Activated naive CD8-positive, alpha-beta T cell treated with anti-CD3 and anti-CD28 coated beads, Interleukin-2, amount 10 ng/mL, durations not matched to agents 7 days and 5 days (primary cell): ENCODE measurements around the gene KIR2DL3. TPM values are rescaled to one million over a fixed set of nuclear protein-coding genes. Genes with fewer than 3 reads are reported as not detected.
"Not testable (repeated sequence)": the region's sequence is repeated elsewhere in the genome, so short reads cannot be mapped to it uniquely, and the experiment has no call there.

Experiments used
- ATAC-seq: fragments of 150-1000 bp; cut with Tn5 transposase; one replicate; pipeline ENCODE4 v1.10.0; 2021; ENCODE audit warnings: low read depth, moderate library complexity
- POLR2A ChIA-PET: fragments of 350-600 bp; sonication (Branson Sonifier 250); formaldehyde crosslinking; loops from one replicate; lab custom pipeline; 2021; ENCODE audit warnings: antibody characterized with exemption; lab: Charles Lee
- DNase-seq: peaks from one replicate; pipeline ENCODE4 v3.0.0; 2021
- H3K27ac Mint-ChIP-seq: one replicate; pipeline ENCODE4 v1.8.0; 2022; ENCODE audit warnings: mild to moderate bottlenecking, mixed read lengths
- H3K27me3 Mint-ChIP-seq: one replicate; pipeline ENCODE4 v1.8.0; 2022; ENCODE audit warnings: mild to moderate bottlenecking, moderate library complexity, mixed read lengths
- H3K36me3 Mint-ChIP-seq: one replicate; pipeline ENCODE4 v1.8.0; 2021; ENCODE audit warnings: mild to moderate bottlenecking, mixed read lengths
- H3K4me1 Mint-ChIP-seq: one replicate; pipeline ENCODE4 v1.8.0; 2021; ENCODE audit warnings: mixed read lengths
- H3K4me3 Mint-ChIP-seq: one replicate; pipeline ENCODE4 v1.8.0; 2022; ENCODE audit warnings: mild to moderate bottlenecking, moderate library complexity, mixed read lengths
- H3K9me3 Mint-ChIP-seq: one replicate; pipeline ENCODE4 v1.8.0; 2021; ENCODE audit warnings: mixed read lengths
- total RNA-seq, 2 experiments: library from RNA; stranded (reverse); gene quantifications; one replicate each; pipeline ENCODE4 v1.2.3, GENCODE V29; 2021

Gene KIR2DL3
- total RNA-seq, 2 experiments from 2014 or later: 0.20 TPM; not detected in 1

DNA sequence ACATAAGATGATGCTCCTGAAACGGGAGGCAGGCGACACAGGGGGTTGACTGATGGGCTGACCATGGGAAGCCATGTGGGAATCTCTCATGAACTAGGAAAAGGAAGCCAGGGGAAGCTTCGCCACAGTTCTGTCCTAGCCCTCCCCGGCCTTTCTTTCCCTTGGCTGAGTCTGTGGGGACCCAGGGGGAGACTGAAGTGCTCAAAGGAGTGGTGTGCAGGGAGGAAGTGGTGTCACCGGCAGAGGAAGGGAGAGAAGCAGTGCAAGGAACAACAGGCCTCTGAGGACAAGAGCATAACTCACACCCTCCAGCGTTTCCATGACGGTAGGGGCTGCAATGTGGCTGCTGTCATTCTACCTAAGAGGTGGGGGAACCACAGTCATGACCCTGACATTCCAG, 13.0 kb upstream of the KIR2DL3 start:
- peaks cover 17% of the 10 kb centered on the region for H3K9me3 Mint-ChIP-seq
- H3K4me1 Mint-ChIP-seq: no peaks in the 10 kb centered on the region
- peaks cover 3% of the 10 kb centered on the region for H3K27me3 Mint-ChIP-seq
- DNase-seq (no peak), ATAC-seq (no peak)
- H3K4me3 Mint-ChIP-seq: no peak overlapping the region
- H3K27ac Mint-ChIP-seq: no peak overlapping the region
- POLR2A ChIA-PET: no interaction called here
- H3K36me3 Mint-ChIP-seq: no peaks in the 10 kb centered on the region

DNA sequence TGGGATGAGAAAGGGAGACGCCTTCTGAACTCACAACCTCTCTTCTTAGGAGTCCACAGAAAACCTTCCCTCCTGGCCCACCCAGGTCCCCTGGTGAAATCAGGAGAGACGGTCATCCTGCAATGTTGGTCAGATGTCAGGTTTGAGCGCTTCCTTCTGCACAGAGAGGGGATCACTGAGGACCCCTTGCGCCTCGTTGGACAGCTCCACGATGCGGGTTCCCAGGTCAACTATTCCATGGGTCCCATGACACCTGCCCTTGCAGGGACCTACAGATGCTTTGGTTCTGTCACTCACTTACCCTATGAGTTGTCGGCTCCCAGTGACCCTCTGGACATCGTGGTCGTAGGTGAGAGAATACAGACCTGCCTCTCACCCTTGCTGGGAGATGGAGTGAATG, 10.8 kb upstream of the KIR2DL3 start:
- Mint-ChIP-seq H3K27ac (no peak overlapping the region), H3K4me3 (no peak overlapping the region), H3K9me3 (peaks cover 14% of the 10 kb centered on the region), H3K36me3 (no peaks in the 10 kb centered on the region), H3K4me1 (no peaks in the 10 kb centered on the region), H3K27me3 (peaks cover 7% of the 10 kb centered on the region)
- POLR2A ChIA-PET: no interaction called here
- no peak for DNase-seq
- ATAC-seq: no peak

DNA sequence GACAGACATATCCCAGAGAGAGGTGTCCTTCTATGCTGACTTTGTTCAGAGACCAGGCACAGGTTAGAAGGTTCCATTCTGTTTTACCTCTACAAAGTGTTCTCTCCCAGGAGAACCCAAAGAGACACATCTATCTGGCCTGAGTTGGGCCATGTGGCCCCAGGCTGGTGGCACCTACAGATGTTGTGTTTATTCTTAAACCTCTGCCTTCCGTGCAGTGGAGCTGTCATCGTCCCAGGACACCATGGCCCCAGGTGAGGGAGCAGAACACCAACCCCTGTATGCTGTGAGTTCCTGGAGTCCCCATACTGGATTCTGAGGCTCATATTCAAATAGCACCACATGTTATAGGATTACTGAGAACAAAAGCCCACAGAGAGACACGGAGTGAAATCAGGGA, 10.1 kb upstream of the KIR2DL3 start:
- no peak overlapping the region for H3K4me3 Mint-ChIP-seq
- POLR2A ChIA-PET: no interaction called here

DNA sequence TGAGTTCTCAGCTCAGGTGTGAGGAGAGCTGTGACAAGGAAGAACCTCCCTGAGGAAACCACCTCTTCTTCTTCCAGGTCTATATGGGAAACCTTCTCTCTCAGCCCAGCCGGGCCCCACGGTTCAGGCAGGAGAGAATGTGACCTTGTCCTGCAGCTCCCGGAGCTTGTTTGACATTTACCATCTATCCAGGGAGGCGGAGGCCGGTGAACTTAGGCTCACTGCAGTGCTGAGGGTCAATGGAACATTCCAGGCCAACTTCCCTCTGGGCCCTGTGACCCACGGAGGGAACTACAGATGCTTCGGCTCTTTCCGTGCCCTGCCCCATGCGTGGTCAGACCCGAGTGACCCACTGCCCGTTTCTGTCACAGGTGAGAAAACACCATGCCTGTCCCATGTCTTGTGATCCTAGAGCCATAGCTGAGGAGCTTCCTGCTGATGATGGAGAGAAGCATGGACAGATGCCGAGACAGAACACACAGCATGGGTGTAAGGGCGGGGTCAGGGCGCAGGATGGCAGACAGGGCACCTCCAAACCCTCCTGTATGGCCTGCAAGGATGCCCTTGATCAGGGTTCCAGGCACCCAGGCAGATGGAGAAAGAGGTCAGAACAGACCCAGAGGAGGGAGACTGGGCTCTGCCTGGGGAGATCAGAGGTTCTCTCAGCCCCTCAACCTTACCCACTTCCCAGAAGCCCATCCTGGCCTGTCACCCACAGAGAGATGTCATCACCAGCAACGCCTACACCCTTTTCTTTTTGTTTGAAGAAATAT, 8.7 kb upstream of the KIR2DL3 start:
- peaks cover 7% of the 10 kb centered on the region for H3K9me3 Mint-ChIP-seq
- peaks cover 7% of the 10 kb centered on the region for H3K27me3 Mint-ChIP-seq
- DNase-seq (no peak), ATAC-seq (no peak)
- H3K27ac Mint-ChIP-seq: no peak overlapping the region
- no peaks in the 10 kb centered on the region for H3K36me3 Mint-ChIP-seq
- POLR2A ChIA-PET: no interaction called here
- no peaks in the 10 kb centered on the region for H3K4me1 Mint-ChIP-seq
- H3K4me3 Mint-ChIP-seq: no peak overlapping the region

More for the DNA sequence above, 10.1 kb upstream of the KIR2DL3 start:
- H3K36me3 Mint-ChIP-seq: no peaks in the 10 kb centered on the region
- peaks cover 12% of the 10 kb centered on the region for H3K9me3 Mint-ChIP-seq
- DNase-seq: no peak
- no peak for ATAC-seq
- H3K27ac Mint-ChIP-seq: no peak overlapping the region
- H3K27me3 Mint-ChIP-seq: peaks cover 7% of the 10 kb centered on the region
- no peaks in the 10 kb centered on the region for H3K4me1 Mint-ChIP-seq

DNA sequence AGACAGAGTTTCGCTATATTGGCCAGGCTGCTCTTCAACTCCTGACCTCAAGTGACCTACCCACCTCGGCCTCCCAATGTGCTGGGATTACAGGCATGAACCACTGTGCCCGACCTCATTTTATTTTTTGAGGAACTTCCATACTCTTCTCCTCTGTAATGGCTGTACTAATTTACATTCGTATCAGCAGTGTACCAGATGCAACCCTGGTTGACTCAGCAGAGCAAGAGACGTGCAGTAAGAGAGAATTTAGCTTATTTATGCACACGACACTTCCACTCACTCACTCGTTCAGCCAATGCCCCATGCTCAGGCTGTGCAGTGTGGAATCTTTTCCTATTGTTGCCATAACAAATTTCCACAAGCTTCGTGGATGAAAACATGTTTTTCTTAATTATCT, 7.1 kb upstream of the KIR2DL3 start:
- Mint-ChIP-seq H3K4me1 (no peaks in the 10 kb centered on the region), H3K4me3 (no peak overlapping the region), H3K27ac (no peak overlapping the region), H3K36me3 (no peaks in the 10 kb centered on the region), H3K27me3 (peaks cover 7% of the 10 kb centered on the region), H3K9me3 (peaks cover 4% of the 10 kb centered on the region)
- POLR2A ChIA-PET: no interaction called here
- DNase-seq (no peak), ATAC-seq (no peak)

DNA sequence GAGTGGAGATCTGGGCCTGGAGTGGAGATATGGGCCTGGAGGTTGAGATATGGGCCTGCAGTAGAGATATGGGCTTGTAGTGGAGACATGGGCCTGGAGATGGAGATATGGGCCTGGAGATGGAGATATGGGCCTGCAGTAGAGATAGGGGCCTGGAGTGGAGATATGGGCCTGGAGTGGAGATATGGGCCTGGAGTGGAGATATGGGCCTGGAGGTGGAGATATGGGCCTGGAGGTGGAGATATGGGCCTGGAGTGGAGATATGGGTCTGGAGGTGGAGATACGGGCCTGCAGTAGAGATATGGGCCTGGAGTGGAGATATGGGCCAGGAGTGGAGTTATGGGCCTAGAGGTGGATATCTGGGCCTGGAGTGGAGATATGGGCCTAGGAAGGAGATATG, 402 bp downstream of the KIR2DL3 start:
- Mint-ChIP-seq H3K27ac (no peak overlapping the region), H3K9me3 (peaks cover 2% of the 10 kb centered on the region), H3K36me3 (no peaks in the 10 kb centered on the region), H3K27me3 (peaks cover 6% of the 10 kb centered on the region), H3K4me1 (no peaks in the 10 kb centered on the region), H3K4me3 (no peak overlapping the region)
- POLR2A ChIA-PET: no interaction called here
- DNase-seq: no peak
- no peak for ATAC-seq

DNA sequence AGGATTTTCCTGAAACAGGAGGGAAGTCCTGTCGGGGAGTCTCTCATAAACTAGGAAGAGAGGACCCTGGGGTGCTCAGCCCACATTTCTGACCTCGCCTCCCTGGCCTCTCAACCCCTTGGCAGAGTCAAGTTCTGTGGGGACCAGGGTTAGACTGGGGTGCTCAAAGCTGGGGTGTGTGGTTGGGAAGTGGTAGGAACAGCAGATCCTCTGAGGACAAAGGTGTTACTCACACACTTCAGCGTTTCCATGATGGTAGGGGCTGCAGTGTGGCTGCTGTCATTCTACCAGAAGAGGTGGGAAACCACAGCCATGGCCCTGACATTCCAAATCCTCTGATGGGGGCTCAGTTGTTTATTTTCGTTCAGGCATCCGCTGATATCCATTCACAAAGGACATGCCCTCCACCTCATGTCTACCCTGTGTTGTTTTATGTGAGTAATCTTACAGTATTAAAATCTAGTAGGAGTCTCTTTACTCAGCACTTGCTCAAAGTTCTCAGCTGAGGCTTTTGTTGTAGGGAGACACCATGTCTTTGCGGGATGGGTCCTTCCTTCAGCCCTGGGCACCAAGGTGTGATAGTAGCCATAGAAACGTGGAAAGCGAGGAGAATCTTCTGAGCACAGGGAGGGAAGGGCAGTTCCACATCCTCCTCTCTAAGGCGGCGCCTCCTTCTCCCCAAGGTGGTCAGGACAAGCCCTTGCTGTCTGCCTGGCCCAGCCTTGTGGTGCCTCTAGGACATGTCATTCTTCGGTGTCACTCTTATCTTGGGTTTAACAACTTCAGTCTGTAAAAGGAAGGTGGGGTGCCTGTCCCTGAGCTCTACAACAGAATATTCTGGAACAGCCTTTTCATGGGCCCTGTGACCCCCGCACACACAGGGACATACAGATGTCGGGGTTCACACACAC, 1.5 kb downstream of the KIR2DL3 start:
- no peak overlapping the region for H3K4me3 Mint-ChIP-seq
- no peak overlapping the region for H3K27ac Mint-ChIP-seq
- POLR2A ChIA-PET: no interaction called here
- no peaks in the 10 kb centered on the region for H3K36me3 Mint-ChIP-seq
- DNase-seq (no peak), ATAC-seq (no peak)
- peaks cover 2% of the 10 kb centered on the region for H3K9me3 Mint-ChIP-seq
- H3K27me3 Mint-ChIP-seq: peaks cover 7% of the 10 kb centered on the region
- no peaks in the 10 kb centered on the region for H3K4me1 Mint-ChIP-seq

DNA sequence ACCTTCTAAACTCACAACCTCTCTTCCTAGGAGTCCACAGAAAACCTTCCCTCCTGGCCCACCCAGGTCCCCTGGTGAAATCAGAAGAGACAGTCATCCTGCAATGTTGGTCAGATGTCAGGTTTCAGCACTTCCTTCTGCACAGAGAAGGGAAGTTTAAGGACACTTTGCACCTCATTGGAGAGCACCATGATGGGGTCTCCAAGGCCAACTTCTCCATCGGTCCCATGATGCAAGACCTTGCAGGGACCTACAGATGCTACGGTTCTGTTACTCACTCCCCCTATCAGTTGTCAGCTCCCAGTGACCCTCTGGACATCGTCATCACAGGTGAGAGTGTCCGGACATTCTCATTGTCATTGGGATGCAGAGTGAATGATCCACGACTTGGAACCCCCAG, 3.6 kb downstream of the KIR2DL3 start:
- H3K27ac Mint-ChIP-seq, DNase-seq, H3K9me3 Mint-ChIP-seq, H3K4me3 Mint-ChIP-seq, ATAC-seq, H3K36me3 Mint-ChIP-seq, H3K4me1 Mint-ChIP-seq, H3K27me3 Mint-ChIP-seq, POLR2A ChIA-PET: not testable (repeated sequence)

DNA sequence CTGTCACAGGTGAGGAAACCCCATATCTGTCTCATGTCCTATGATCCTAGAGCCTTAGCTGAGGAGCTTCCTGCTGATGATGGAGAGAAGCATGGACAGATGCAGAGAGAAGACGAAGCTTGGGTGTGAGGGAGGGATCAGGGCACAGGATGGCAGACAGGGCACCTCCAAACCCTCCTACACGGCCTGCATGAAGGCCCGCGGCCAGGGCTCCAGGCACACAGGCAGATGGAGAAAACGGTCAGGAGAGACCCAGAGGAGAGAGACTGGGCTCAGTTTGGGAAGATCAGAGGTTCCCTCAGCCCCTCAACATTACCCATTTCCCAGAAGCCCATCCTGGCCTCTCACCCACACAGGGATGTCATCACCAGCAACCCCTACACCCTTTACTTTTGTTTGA, 5.8 kb downstream of the KIR2DL3 start:
- H3K27ac Mint-ChIP-seq, H3K9me3 Mint-ChIP-seq, ATAC-seq, DNase-seq, H3K27me3 Mint-ChIP-seq, H3K4me3 Mint-ChIP-seq, POLR2A ChIA-PET, H3K36me3 Mint-ChIP-seq, H3K4me1 Mint-ChIP-seq: not testable (repeated sequence)

DNA sequence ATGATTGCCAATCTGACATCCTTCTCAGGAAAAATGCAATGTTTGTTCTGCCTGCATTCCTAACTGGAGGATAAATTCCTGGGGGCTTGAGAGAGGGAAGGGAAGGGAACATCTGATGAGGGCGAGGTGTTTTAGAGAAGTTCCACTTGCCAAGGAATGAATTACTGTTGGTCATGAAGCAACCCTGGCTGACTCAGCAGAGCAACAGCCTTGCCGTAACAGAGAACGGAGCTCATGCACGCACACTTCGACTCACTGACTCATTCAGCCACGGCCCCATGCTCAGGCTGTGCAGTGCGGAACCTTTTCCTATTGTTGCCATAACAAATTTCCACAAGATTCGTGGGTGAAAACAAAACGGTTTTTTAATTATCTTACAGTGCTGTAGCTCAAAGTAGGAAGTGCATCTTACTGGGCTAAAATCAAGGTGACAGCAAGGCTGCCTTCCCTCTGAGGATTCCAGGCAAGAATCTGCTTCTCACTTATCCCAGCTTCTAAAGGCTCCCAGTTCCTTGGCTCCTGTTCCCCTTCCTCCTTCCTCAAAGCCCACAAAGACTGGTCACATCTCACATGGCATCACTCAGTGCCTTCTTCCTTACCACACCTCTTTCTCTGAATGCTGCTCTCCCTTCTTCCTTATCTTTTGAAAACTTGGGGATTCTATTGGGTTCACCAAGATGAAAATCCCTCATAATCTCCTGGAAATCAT, 9.5 kb downstream of the KIR2DL3 start:
- ATAC-seq, H3K36me3 Mint-ChIP-seq, H3K27ac Mint-ChIP-seq, H3K4me1 Mint-ChIP-seq, POLR2A ChIA-PET, H3K27me3 Mint-ChIP-seq, DNase-seq, H3K9me3 Mint-ChIP-seq, H3K4me3 Mint-ChIP-seq: not testable (repeated sequence)

DNA sequence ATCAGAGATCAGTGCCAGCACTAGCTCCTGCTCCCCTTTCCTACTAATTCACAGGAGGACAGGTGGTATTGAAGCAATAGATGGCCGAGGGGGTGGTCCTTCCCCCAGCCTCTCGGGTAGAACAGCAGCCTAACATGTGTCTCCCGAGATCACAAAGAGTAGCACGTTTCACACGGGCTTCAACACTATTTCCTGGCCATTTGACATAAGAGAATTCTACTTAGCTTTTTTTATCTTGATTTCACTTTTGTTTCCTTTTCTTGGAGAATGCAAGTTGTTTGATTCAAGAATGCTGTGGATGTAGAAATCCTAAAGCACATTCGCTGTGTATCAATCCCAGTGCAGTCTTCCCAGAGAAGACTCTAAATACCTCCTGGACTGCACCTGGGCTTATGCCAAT, 12.0 kb downstream of the KIR2DL3 start:
- H3K27me3 Mint-ChIP-seq, DNase-seq, H3K27ac Mint-ChIP-seq, H3K36me3 Mint-ChIP-seq, H3K4me1 Mint-ChIP-seq, H3K4me3 Mint-ChIP-seq, POLR2A ChIA-PET, H3K9me3 Mint-ChIP-seq, ATAC-seq: not testable (repeated sequence)

DNA sequence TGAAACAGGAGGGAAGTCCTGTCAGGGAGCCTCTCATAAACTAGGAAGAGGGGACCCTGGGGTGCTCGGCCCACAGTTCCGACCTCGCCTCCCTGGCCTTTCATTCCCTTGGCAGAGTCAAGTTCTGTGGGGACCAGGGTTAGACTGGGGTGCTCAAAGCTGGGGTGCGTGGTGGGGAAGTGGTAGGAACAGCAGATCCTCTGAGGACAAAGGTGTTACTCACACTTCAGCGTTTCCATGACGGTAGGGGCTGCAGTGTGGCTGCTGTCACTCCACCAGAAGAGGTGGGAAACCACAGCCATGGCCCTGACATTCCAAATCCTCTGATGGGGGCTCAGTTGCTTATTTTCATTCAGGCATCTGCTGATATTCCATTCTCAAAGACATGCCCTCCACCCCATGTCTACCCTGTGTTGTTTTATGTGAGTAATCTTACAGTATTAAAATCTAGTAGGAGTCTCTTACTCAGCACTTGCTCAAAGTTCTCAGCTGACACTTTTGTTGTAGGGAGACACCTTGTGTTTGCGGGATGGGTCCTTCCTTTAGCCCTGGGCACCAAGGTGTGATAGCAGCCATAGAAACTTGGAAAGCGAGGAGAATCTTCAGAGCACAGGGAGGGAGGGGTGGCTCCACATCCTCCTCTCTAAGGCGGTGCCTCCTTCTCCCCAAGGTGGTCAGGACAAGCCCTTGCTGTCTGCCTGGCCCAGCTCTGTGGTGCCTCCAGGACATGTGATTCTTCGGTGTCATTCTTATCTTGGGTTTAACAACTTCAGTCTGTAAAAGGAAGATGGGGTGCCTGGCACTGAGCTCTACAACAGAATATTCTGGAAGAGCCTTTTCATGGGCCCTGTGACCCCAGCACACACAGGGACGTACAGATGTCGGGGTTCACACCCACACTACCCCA, 18.1 kb downstream of the KIR2DL3 start:
- H3K27me3 Mint-ChIP-seq, H3K4me3 Mint-ChIP-seq, DNase-seq, H3K9me3 Mint-ChIP-seq, POLR2A ChIA-PET, H3K4me1 Mint-ChIP-seq, H3K27ac Mint-ChIP-seq, ATAC-seq, H3K36me3 Mint-ChIP-seq: not testable (repeated sequence)

DNA sequence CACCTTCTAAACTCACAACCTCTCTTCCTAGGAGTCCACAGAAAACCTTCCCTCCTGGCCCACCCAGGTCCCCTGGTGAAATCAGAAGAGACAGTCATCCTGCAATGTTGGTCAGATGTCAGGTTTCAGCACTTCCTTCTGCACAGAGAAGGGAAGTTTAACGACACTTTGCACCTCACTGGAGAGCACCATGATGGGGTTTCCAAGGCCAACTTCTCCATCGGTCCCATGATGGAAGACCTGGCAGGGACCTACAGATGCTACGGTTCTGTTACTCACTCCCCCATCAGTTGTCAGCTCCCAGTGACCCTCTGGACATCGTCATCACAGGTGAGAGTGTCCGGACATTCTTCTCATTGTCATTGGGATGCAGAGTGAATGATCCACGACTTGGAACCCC, 20.3 kb downstream of the KIR2DL3 start:
- H3K27ac Mint-ChIP-seq, H3K36me3 Mint-ChIP-seq, H3K9me3 Mint-ChIP-seq, H3K27me3 Mint-ChIP-seq, ATAC-seq, H3K4me1 Mint-ChIP-seq, POLR2A ChIA-PET, H3K4me3 Mint-ChIP-seq, DNase-seq: not testable (repeated sequence)
